Liver (tissue), 9 donors: ENCODE data around the gene NKX2-8. TPM values are rescaled to one million over a fixed set of nuclear protein-coding genes. Genes with fewer than 3 reads are reported as not detected.
"Not testable (repeated sequence)": the region's sequence is repeated elsewhere in the genome, so short reads cannot be mapped to it uniquely, and the experiment has no call there.

Source experiments
- DNase-seq: peaks from one replicate; pipeline ENCODE4 v3.0.0-alpha.2; 2017; ENCODE audit warnings: low spot score
- H3K27ac ChIP-seq, 2 donors: one replicate each; pipeline ENCODE4 v1.7.0; 2013; ENCODE audit warnings: inconsistent platforms in 2 of 2, low read length in 2 of 2, control low read depth in 1 of 2, low read depth in 1 of 2, mild to moderate bottlenecking in 1 of 2
- H3K27me3 ChIP-seq, 4 donors: one replicate each; pipeline versions ENCODE4 v1.6.1 to v1.7.0; 2013; ENCODE audit warnings: low read length in 3 of 4, inconsistent platforms in 1 of 4, mild to moderate bottlenecking in 1 of 4, moderate library complexity in 1 of 4; ENCODE audit not compliant: control insufficient read depth in 4 of 4, insufficient read depth in 4 of 4
- H3K36me3 ChIP-seq, 4 donors: one replicate each; pipeline versions ENCODE4 v1.6.1 to v1.7.0; 2013; ENCODE audit warnings: low read length in 3 of 4, mild to moderate bottlenecking in 3 of 4, low read depth in 1 of 4, moderate library complexity in 1 of 4; ENCODE audit not compliant: control insufficient read depth in 4 of 4, insufficient read depth in 3 of 4
- H3K4me1 ChIP-seq, 4 donors: one replicate each; pipeline versions ENCODE4 v1.6.1 to v1.7.0; 2013; ENCODE audit warnings: low read length in 3 of 4, mild to moderate bottlenecking in 3 of 4, moderate library complexity in 1 of 4; ENCODE audit not compliant: control insufficient read depth in 4 of 4, insufficient read depth in 4 of 4
- H3K4me3 ChIP-seq, 3 donors: one replicate each; pipeline versions ENCODE4 v1.6.1 to v1.7.0; 2013; ENCODE audit warnings: low read length in 3 of 3, control low read depth in 1 of 3, low read depth in 1 of 3, mild to moderate bottlenecking in 1 of 3
- H3K9ac ChIP-seq, 2 donors: one replicate each; pipeline ENCODE4 v1.7.0; 2013; ENCODE audit warnings: low read length in 2 of 2, mild to moderate bottlenecking in 2 of 2, moderate library complexity in 2 of 2, control low read depth in 1 of 2, low read depth in 1 of 2
- H3K9me3 ChIP-seq, 4 donors: one replicate each; pipeline versions ENCODE4 v1.6.1 to v1.7.0; 2013; ENCODE audit warnings: low read length in 3 of 4; ENCODE audit not compliant: control insufficient read depth in 4 of 4
- EGR1 ChIP-seq, 2 donors: IDR thresholded peaks; 2 replicates each; pipeline ENCODE4 v1.6.1; 2016 to 2018; ENCODE audit warnings: antibody characterized with exemption in 2 of 2, low read depth in 2 of 2
- GABPA ChIP-seq, 2 donors: IDR thresholded peaks in 1 of 2; conservative IDR thresholded peaks in 1 of 2; 2 replicates each; pipeline ENCODE4 v1.6.1; 2016; ENCODE audit warnings: antibody characterized with exemption in 2 of 2, mild to moderate bottlenecking in 1 of 2, moderate library complexity in 1 of 2
- HNF4A ChIP-seq, 2 donors: conservative IDR thresholded peaks; 2 replicates each; pipeline ENCODE4 v1.6.1; 2016; ENCODE audit warnings: antibody characterized with exemption in 2 of 2, mild to moderate bottlenecking in 2 of 2
- NR2F2 ChIP-seq: IDR thresholded peaks from 2 replicates; pipeline ENCODE4 v1.6.1; 2016; ENCODE audit warnings: antibody characterized with exemption
- TAF1 ChIP-seq: conservative IDR thresholded peaks from 2 replicates; pipeline ENCODE4 v1.6.1; 2016; ENCODE audit warnings: antibody characterized with exemption, mild to moderate bottlenecking
- WGBS: extraction: QIAGEN DNeasy Blood & Tissue Kit; methylation state at CpG from one replicate; pipeline ENCODE4 v1.1.7; 2013; 5-methylcytosine and 5-hydroxymethylcytosine counted together
- polyA plus RNA-seq, 2 donors: library from polyadenylated mRNA; stranded (reverse) in 1 of 2; unstranded in 1 of 2; fragments of 200-250 nt in 1 of 2; fragments of >200 nt in 1 of 2; fragmentation: Nextera tagmentation in 1 of 2; extraction: Ambion mirVana in 1 of 2; gene quantifications; one replicate each; pipeline versions ENCODE4 v1.2.1 to v1.2.3, GENCODE V29; 2013 to 2015
- total RNA-seq, 2 donors: library from RNA; depleted of rRNA; stranded (reverse); fragments of >200 nt; gene quantifications; one replicate each; pipeline ENCODE4 v1.2.3, GENCODE V29; 2014
- donor health status: healthy.
- donor health status: healthy.
- donor health status: healthy.
- donor health status: healthy.
- donor health status: healthy.

NKX2-8 gene
- total and polyA plus RNA-seq, 4 donors: 0.33 TPM; not detected in 3

DNA sequence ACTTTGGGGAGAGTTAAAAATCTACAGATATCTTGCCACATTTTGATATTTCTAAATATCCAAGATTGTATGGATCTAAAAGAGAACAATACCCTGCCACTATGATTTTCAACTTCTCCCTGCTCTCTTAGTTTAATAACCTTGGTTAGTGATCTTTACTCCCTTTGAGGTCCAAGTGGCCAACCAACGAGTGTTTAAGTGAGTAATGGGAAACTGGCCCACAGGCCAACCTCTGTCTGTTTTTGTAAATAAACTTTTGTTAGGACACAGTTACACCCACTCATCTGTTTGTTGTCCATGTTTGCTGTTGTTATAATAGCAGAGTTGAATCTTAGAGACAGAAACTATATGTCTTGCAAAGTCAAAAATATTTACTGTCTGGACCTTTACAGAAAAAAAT is 31.5 kb downstream of the NKX2-8 start:
- H3K4me1 ChIP-seq: peaks cover 0 to 5% (median 0%) of the 10 kb centered on the region in 4 donors
- 4% methylated on average over 1 of the region's 1 CpG for WGBS

DNA sequence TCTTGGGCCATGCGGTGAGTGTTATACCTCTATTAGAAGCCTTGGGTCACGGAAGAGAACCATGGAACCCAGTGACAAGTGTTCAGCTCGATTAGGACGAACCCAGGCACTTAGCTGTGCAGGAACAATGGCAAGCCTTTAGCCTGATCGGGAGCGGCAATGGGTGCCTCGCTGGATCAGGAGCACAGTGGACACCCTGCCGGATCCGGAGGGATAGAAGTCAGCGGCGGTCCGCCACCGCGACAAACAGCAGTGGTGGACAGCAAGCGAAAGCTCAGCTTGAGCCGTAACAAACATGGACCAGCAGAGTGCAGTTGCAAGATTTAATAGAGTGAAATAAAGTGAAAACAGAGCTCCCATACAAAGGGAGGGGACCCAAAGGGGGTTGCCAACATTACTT is 38.1 kb downstream of the NKX2-8 start:
- not testable (repeated sequence) for H3K27me3 ChIP-seq, H3K9me3 ChIP-seq, H3K36me3 ChIP-seq, H3K27ac ChIP-seq, H3K4me1 ChIP-seq, DNase-seq, H3K9ac ChIP-seq, H3K4me3 ChIP-seq
- 94% methylated on average over 16 of the region's 16 CpGs for WGBS

More for the DNA sequence above, 31.5 kb downstream of the NKX2-8 start:
- DNase-seq: no peak
- H3K27me3 ChIP-seq: no peaks in the 10 kb centered on the region
- no peaks in the 10 kb centered on the region for H3K36me3 ChIP-seq
- no peak overlapping the region for H3K27ac ChIP-seq
- no peak overlapping the region for H3K9ac ChIP-seq
- H3K9me3 ChIP-seq: no peaks in the 10 kb centered on the region
- no peak overlapping the region for H3K4me3 ChIP-seq
- TF ChIP-seq TAF1: no peak
- no peak for TF ChIP-seq EGR1 (IDR thresholded peaks at IDR 0.05; ENCODE audit: low read depth in 2 of 2)
- TF ChIP-seq HNF4A (conservative IDR thresholded peaks at IDR 0.05): peak; percentile 5 to 37

DNA sequence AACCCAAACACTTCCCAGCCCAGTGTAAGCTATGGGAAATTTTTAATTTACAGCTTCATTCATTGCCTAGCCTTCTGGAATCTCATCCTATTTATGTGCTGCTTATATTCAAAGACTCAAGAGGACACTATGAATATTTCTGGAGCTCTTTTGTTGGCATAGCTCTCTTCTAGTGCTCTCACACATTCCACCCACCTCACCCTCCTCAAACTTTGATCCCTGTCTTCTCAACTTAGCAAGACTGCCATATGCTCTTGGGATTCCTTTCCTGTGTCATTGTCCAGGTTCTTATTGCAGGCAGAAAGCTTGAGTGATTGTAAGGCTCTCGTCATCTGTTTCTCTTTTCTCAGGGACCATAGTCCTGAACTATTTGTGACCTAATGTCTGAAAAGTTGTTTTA is 44.4 kb downstream of the NKX2-8 start:
- Histone ChIP-seq H3K9me3 (peaks cover 0 to 5% (median 3%) of the 10 kb centered on the region in 4 donors), H3K9ac (no peak overlapping the region), H3K4me3 (no peak overlapping the region), H3K4me1 (no peaks in the 10 kb centered on the region), H3K27ac (no peak overlapping the region), H3K27me3 (peaks cover 0 to 2% (median under 1%) of the 10 kb centered on the region in 4 donors), H3K36me3 (no peaks in the 10 kb centered on the region)
- TF ChIP-seq GABPA (IDR thresholded peaks at IDR 0.05 in 1 of 2, conservative IDR thresholded peaks at IDR 0.05 in 1 of 2) (no peak), NR2F2 (no peak), TAF1 (no peak)
- no peak for DNase-seq
- WGBS: 75% methylated on average over 1 of the region's 1 CpG

Other genes with a start within 250 kb of the NKX2-8 start
- not detected for gene NKX2-1, start 62.4 kb downstream of the NKX2-8 start, total RNA-seq
- not detected for gene NKX2-1, start 62.4 kb downstream of the NKX2-8 start, polyA plus RNA-seq
- gene PAX9, start 79.2 kb upstream of the NKX2-8 start, total RNA-seq: not detected
- gene PAX9, start 79.2 kb upstream of the NKX2-8 start, polyA plus RNA-seq: under 1 TPM in 1 of 2 donors, not detected in 1; 0.03 TPM